Measurements from ENCODE around the gene ENO3. TPM values are rescaled to one million over a fixed set of nuclear protein-coding genes. Genes with fewer than 3 reads are reported as not detected.
"Not testable (repeated sequence)": the region's sequence is repeated elsewhere in the genome, so short reads cannot be mapped to it uniquely, and the experiment has no call there.

ENO3 gene
- 549 TPM for total RNA-seq
- long read RNA-seq, transcript ENO3-201 (12 exons, 1,521 nt), result major isoform, 68 of 458 reads
- long read RNA-seq, transcript ENO3-202 (11 exons, 1,448 nt), result minor isoform, 6 of 458 reads
- long read RNA-seq, partial matches to known transcripts, result 21 of 458 reads
- long read RNA-seq, other reads (novel, unspliced or antisense), result 357 of 458 reads

DNA sequence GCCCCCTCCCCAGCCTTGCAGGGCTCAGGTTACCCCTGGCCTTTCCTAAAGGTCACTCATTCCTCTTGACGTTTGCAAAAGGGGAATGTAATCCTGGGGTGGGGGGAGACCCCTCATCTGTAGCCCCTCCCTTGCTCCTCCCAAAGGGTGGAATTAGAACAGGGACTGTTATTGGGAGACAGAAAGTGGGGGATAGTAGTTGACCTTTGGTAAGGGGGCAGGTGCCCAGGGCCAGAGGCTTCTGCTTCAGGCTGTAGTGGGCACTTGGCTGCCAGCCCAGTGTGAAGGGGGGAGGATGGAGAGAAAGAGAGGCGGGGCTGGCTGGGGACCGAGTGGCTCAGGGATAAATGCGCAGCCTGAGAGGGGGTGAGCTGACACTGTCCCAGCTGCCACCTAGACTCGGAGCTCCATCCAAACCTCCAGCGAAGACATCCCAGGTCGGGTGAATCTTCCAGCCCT lies at the start of gene ENO3:
ENO3 (plus strand) TSS at position 374 of the 459 bp plus-strand sequence. CDS start 711 bp downstream, outside the sequence.
- ATAC-seq, result no peak
- intact Hi-C loops (cut with DNase I), result no loop called here
- DNase-seq (ENCODE audit: missing footprints), result no peak

DNA sequence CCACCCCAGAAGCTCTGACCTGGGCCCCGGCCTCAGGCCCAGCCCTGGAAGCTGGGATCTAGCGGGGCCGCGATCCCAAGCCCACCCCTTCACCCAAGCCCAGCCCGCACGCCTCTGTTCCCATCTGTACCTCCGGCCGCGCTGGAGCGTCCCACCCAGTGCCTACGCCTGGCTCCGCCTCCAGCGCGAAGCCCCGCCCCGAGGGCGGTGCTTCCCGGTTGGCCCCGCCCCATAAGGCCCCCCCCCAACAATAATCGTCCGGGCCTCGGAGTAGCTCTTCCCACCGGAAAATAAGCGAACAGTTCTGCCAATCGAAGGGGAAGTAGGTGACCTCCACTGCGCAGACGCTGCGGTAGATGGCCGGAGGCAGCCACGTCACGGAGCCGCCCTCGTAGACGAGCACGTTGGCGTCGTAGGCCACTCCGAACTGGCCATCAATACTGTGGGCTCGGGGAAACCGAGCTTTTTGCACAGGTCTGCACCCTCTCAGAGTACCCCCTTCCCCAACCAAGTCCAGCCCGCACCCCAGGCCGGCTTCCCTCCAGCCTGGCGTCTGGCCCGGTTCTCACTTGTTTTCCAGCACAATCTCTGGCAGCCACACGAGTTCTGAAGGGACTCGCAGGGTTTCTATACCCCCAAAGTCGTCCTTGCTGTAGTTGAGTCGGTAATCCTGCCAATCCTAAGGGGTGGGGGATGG lies 49.1 kb upstream of the ENO3 start:
- peak; percentile 88 for DNase-seq (ENCODE audit: missing footprints)
- peak; percentile 45 for ATAC-seq
- intact Hi-C loops (cut with DNase I), result loop anchor here (2.0 to 10.0 kb wide), 2 partner anchors 57 to 171 kb away; partner anchors contain the start of gene MED11

DNA sequence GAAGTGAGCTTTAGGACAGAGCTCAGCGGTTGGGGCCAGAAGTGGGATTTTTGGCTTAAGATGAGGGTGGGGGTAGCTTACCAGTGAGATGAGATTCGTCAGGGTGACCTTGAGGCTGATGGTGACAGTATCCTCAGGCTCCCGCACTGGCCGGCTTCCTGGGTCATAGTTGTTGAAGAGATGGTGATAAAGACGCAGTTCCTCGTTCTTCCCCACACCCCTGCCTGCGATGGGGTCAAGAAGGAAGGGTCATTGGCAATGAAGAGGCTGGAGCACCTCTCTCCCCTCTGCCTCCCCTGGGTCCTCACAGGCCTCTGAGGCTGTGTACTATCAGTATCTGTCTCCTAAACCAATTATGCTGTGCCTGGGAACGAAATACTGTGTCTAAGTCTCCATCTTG lies 48.4 kb upstream of the ENO3 start:
- ATAC-seq (no peak), DNase-seq (ENCODE audit: missing footprints) (no peak)
- intact Hi-C loops (cut with DNase I), result loop anchor here (2.0 to 10.0 kb wide), 2 partner anchors 58 to 172 kb away; partner anchors contain the start of gene MED11

DNA sequence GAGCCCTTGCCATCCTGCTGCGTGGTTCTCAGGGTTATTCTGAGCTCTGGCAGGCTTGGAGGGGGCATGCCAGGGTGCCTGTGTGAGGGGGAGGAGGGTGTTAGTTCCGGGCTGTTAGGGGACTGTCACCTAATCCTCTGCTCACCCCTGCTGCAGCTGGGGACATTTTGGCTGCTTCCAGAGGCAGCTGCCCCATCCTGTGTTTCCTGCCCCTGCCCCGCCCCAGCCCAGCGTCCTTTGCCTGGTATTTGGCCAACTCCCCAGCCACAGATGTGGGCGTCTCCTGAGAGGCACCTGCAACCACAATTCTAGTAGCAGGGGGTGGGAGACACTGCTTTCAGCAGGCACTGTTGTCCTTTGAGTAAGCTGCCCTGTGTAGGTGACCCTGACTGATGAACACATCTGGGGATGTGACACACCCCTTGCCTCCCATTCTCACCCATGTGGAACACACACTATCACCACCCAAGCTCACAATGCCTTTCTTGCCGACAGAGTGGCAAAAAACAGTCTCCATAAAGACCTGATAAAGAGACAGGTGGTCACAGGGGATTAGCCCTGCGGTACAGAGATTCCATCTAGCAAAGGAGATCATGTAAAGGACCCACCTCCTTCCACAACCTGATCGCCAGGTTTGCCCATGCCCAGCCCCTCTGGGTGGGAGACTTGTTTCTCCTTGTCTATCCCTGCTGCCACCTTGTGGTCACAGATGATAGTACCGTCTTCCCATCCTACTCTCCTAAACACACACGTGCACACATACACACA lies 47.7 kb upstream of the ENO3 start, which contains the start of gene CHRNE:
CHRNE (minus strand) TSS at position 48 of the 768 bp plus-strand sequence; CDS start at position 13, 35 bp downstream.
- intact Hi-C loops (cut with DNase I), result loop anchor here (2.0 to 10.0 kb wide), 2 partner anchors 58 to 172 kb away; partner anchors contain the start of gene MED11
- ATAC-seq (peak; percentile 38), DNase-seq (ENCODE audit: missing footprints) (no peak)

DNA sequence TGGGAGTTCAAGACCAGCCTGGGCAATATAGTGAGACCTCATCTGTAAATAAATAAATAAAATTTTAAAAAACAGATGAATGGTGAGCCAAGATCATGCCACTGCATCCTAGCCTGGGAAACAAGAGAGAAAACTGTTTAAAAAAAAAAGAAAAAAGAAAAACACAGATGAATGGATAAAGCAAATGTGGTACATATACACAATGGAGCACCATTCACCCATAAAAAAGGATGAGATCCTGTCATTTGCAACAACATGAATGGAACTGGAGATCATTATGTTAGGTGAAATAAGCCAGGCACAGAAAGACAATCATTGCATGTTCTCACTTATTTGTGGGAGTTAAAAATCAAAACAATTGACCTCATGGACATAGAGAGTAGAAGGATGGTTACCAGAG lies 44.3 kb upstream of the ENO3 start:
- not testable (repeated sequence) for DNase-seq (ENCODE audit: missing footprints); ATAC-seq
- intact Hi-C loops (cut with DNase I), result loop anchor here (5.0 to 10.0 kb wide), 2 partner anchors 61 to 62 kb away; partner anchors contain the start of gene SPAG7

DNA sequence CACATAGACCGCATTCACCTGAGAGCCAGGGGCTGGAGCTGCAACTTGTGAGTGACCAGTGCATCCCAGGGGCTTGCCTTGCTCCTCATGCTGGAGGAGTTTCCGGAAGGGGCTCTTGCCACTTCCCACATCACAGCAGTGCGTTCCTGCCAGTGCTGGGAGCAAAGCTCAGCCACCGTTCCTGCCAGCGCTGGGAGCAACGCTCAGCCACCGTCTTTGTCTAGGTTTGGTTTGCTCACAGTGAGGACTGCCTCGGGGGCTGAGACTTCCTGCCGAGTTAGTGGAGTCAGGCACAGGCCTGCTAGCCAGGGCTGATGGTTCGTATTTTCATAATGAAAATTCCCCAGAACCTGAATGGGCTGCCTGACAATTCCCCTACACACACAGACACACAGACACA lies 42.6 kb upstream of the ENO3 start:
- intact Hi-C loops (cut with DNase I), result loop anchor here (5.0 to 10.0 kb wide), 2 partner anchors 59 to 64 kb away; partner anchors contain the start of gene SPAG7
- ATAC-seq (peak; percentile 24), DNase-seq (ENCODE audit: missing footprints) (no peak)

DNA sequence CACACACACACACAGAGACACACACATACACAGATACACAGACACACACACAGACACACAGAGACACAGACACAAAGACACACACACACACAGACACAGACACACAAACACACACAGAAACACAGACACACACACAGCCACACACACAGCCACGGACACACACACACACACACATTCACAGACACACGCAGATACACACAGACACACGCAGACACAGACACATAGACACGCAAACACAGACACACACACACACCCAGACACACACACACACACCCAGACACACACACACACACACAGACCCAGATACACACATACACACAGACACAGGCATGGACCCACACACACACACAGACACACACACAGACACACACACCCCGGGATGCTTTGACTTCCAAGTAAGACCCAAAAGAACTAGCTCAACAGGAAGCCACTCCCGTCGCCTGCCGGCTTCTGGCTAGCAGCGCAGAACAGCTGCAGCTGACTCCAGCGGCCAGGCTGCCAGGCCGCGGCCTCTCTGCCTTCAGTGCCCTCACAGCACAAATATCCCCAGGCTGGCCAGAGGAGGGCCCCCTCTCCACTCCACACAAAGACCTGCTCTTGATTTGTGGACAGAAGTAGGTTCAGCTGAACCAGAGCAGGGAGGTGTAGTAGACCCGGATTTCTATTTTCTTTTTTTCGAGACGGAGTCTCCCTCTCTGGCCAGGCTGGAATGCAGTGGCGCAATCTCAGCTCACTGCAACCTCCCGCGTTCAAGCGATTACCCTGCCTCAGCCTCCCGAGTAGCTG lies 42.0 kb upstream of the ENO3 start:
- DNase-seq (ENCODE audit: missing footprints), result peak; percentile 94
- intact Hi-C loops (cut with DNase I), result loop anchor here (1.0 to 10.0 kb wide), 4 partner anchors 58 to 153 kb away; partner anchors contain the start of genes CAMTA2 and SPAG7
- peak; percentile 99 for ATAC-seq

DNA sequence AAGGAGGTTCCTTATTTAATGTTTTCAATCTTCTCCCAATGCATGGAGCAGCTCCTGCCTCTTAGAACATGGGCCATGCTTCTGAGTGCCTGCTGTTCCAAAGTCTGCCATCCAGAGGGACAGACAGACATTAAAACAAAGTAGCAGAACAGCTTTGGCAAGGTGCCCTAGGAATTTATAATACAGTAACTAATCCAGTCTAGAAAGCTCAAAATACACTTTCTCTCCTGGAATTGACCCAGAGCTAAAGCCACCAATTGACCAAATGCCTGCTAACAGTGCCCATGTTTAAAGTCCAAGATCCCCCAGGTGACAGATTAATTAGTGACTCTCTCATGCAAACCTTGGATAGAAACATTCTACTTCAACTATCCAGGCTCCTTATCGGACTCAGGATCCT lies 36.9 kb upstream of the ENO3 start:
- ATAC-seq (no peak), DNase-seq (ENCODE audit: missing footprints) (no peak)
- intact Hi-C loops (cut with DNase I), result no loop called here

DNA sequence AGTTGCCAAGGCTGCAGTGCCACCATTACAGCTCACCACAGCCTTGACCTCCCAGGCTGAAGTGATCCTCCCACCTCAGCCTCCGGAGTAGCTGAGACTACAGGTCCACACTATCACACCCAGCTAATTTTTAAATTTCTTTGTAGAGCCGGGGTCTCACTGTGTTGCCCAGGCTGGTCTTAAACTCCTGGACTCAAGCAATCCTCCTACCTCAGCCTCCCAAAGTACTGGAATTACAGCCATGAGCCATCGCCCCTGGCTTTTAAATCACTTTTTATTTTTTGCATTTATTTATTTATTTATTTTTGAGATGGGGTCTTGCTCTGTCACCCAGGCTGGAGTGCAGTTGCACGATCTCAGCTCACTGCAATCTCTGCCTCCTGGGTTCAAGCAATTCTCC lies 36.4 kb upstream of the ENO3 start:
- ATAC-seq, result not testable (repeated sequence)

DNA sequence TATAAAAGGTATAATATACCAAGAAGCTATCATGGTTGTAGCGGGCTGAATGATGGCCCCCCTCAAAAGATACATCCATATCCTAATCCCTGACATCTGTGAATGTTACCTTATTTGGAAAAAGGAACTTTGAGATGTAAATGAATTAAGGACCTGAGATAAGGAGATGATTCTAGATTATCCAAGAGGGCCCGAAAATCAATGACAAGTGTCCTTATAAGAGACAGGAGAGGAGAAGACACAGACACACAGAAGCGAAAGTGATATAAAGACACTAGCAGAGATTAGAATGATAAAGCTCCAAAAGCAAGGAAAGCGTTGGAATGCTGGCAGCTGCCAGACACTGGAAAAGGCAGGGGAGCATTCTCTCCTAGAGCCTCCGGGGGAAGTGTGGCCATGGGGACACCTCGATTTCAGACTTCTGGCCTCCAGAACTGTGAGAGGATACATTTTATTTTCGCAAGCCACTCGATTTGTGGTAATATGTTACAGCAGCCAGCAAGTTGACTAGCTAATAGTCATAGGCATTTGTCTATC lies 31.3 kb upstream of the ENO3 start:
- DNase-seq (ENCODE audit: missing footprints) (no peak), ATAC-seq (no peak)
- intact Hi-C loops (cut with DNase I), result no loop called here

More for the DNA sequence above, 36.4 kb upstream of the ENO3 start:
- DNase-seq (ENCODE audit: missing footprints); intact Hi-C loops (cut with DNase I): not testable (repeated sequence)

DNA sequence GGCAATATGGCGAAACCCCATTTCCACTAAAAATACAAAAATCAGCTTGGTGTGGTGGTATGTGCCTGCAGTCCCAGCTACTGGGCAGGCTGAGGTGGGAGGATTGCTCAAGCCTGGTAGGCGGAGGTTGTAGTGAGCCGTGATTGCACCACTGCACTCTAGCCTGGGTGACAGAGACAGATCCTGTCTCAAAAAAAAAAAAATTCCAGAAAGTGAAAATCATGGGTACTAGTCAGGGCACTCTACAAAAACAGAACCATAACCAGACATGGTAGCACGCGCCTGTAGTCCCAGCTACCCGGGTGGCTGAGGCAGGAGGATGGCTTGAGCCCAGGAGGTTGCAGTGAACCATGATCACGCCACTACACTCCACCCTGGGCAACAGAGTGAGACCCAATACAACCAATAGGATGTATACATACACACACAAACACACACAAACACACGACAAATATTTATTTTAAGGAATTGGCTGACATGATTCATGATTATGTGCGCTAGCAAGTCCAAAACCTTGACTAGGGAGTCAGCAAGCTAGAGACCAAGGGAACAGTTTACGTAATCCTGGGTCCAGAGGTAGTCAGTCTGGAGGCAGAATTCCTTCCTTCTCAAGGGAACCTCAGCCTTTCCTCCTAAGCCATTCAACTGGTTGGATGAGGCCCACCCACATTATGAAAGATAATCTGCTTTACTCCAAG lies 30.4 kb upstream of the ENO3 start:
- DNase-seq (ENCODE audit: missing footprints) (no peak), ATAC-seq (no peak)
- intact Hi-C loops (cut with DNase I), result no loop called here

DNA sequence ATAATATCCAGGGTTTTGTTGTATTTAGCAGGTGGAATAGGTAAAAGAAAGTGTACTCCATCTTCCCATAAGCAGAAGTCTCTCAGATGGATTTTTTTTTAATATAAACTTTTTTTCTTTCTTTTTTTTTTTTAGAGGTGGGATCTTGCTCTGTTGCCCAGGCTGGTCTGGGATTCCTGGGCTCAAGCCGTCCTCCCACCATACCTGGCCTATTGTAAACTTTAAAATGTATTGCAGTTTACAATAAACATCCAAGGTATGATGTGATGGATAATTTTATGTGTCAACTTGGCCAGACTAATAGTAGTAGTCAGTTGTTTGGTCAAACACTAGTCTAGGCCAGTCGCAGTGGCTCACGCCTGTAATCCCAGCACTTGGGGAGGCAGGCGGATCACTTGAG lies 29.6 kb upstream of the ENO3 start:
- DNase-seq (ENCODE audit: missing footprints) (no peak), ATAC-seq (no peak)
- intact Hi-C loops (cut with DNase I), result no loop called here

DNA sequence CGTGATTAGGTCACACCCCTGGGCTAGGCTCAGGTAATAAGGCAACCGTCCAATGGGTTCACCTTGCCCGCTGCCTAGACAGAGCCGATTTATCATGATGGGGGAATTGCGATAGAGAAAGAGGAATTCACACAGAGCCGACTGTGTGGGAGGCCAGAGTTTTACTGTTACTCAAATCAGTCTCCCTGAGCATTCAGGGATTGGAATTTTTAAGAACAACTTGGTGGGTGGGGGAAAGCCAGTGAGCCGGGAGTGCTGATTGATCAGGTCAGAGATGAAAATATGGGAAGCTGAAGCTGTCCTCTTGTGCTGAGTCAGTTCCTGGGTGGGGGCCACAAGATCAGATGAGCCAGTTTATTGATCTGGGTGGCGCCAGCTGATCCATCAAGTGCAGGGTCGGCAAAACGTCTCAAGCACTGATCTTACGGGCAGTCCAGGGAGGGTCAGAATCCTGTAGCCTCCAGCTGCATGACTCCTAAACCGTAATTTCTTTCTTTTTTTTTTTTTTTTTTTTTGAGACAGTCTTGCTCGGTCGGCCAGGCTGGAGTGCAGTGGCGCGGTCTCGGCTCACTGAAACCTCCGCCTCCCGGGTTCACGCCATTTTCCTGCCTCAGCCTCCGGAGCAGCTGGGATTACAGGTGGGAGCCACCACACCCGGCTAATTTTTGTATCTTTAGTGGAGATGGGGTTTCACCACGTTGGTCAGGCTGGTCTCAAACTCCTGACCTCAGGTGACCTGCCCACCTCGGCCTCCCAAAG lies 24.2 kb upstream of the ENO3 start:
- DNase-seq (ENCODE audit: missing footprints); intact Hi-C loops (cut with DNase I); ATAC-seq: not testable (repeated sequence)

DNA sequence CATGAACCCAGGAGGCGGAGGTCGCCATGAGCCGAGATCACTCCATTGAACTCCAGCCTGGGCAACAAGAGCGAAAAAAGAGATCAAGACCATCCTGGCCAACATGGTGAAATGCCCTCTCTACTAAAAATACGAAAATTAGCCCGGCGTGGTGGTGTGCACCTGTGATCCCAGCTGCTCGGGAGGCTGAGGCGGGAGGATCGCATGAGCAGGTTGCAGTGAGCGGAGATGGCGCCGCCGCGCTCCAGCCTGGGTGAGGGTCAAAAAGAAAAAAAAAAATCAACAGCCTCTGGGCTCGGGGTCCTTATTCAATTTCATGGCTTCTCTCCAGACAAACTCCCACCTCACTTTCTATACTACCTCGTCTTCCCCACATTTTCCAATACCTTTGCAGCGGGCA lies 22.0 kb upstream of the ENO3 start:
- no peak for ATAC-seq
- intact Hi-C loops (cut with DNase I), result no loop called here
- no peak for DNase-seq (ENCODE audit: missing footprints)

DNA sequence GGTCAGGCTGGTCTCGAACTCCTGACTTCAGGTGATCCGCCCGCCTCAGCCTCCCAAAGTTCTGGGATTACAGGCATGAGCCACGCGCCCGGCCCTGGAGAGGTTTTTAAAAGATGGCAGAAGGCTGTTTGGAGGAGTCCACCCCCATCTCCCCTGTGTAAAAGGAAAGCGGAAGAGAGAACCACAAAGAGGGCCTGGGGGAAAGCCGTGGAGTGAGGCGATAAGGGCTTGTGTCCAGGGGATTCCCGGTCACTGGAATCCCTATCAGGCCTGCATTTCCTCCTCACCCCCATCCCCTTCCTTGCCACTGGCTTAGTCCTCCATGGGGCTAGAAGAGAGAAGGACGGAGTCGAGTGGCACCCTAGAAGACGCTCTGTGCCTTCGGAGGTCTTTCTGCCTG lies 19.0 kb upstream of the ENO3 start, which contains the start of gene GP1BA:
GP1BA (plus strand) TSS at position 315 of the 400 bp plus-strand sequence. CDS start 328 bp downstream, outside the sequence.
- ATAC-seq (no peak), DNase-seq (ENCODE audit: missing footprints) (no peak)
- intact Hi-C loops (cut with DNase I), result no loop called here

DNA sequence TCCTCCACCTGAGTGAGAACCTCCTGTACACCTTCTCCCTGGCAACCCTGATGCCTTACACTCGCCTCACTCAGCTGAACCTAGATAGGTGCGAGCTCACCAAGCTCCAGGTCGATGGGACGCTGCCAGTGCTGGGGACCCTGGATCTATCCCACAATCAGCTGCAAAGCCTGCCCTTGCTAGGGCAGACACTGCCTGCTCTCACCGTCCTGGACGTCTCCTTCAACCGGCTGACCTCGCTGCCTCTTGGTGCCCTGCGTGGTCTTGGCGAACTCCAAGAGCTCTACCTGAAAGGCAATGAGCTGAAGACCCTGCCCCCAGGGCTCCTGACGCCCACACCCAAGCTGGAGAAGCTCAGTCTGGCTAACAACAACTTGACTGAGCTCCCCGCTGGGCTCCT lies 18.2 kb upstream of the ENO3 start:
- no peak for DNase-seq (ENCODE audit: missing footprints)
- ATAC-seq, result no peak
- intact Hi-C loops (cut with DNase I), result no loop called here

DNA sequence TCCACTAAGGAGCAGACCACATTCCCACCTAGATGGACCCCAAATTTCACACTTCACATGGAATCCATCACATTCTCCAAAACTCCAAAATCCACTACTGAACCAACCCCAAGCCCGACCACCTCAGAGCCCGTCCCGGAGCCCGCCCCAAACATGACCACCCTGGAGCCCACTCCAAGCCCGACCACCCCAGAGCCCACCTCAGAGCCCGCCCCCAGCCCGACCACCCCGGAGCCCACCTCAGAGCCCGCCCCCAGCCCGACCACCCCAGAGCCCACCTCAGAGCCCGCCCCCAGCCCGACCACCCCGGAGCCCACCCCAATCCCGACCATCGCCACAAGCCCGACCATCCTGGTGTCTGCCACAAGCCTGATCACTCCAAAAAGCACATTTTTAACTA lies 17.3 kb upstream of the ENO3 start:
- intact Hi-C loops (cut with DNase I), result no loop called here
- ATAC-seq (no peak), DNase-seq (ENCODE audit: missing footprints) (no peak)

Measured in Right ventricle myocardium inferior (tissue), 1 donor.